ENCODE measurements around the gene PELO. TPM values are rescaled to one million over a fixed set of nuclear protein-coding genes. Genes with fewer than 3 reads are reported as not detected.

PELO gene
- polyA plus RNA-seq, 4 donors, result 27.9 to 34.6 (median 29.9) TPM

DNA sequence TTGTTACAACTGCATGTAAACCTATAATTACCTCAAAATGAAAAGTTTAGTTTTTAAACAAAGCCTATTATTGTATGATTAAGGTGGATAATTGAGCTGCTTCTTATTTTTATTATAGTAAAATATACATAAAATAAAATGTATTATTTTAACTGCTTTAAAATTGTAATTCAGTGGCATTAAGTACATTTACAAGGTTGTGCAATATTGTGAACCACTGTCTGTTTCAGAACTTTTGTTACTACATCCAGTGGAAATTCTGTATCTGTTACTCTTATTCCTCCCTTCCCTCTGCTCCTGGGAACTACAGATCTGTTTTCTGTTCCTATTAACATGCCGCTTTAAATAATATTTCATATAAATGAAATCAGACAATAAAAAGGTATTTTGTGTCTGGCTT lies 37.1 kb downstream of the PELO start:
- no peak for DNase-seq (ENCODE audit: low read depth in 4 of 4, low spot score in 3 of 4)

DNA sequence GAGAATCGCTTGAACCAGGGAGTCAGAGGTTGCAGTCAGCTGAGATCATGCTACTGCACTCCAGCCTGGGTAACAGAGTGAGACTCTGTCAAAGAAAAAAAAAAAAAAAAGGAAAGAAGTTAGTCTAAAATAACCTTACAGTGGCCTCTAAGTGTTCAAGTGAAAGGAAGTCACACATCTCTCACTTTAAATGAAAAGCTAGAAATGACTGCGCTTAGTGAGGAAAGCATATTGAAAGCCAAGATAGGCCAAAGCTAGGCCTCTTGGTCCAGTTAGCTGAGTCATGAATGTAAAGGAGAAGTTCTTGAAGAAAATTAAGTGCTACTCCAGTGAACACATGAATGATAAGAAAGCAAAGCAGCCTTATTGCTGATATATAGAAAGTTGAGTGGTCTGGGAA lies 38.1 kb downstream of the PELO start:
- DNase-seq (ENCODE audit: low read depth in 4 of 4, low spot score in 3 of 4), result no peak

DNA sequence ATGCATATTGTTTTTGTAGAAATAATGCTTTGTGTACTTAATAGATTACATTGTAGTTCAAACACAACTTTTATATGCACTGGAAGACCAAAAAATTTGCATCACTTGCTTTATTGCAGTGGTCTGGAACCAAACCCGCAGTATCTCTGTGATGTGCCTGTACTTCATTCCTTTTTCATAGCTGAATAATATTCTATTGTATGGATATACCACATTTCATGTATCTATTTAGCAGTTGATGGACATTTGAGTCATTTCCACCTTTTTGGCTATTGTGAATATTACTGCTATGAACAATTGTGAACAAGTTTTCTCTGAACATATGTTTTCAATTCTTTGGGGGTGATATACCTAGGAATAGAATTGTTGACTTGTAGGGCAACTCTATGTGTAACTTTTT lies 40.1 kb downstream of the PELO start:
- DNase-seq (ENCODE audit: low read depth in 4 of 4, low spot score in 3 of 4), result no peak

DNA sequence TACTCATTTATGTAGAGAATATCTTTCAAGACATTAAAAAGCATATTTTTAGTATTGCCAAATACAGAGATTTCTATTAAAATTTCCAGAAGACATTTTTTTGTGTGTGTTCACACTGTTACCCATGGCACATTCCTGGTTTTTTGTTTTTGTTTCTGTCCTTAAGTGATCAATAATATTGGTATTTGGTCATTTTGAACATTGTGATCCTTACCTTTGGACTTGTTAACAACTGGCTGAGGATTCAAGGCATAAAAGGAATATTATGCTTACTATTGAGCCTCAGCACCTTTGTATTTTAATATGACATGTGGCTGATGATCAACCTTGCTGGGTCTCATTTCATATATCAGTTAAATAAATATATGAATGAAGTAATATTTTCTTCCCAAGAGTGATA lies 41.9 kb downstream of the PELO start:
- no peak for DNase-seq (ENCODE audit: low read depth in 4 of 4, low spot score in 3 of 4)

DNA sequence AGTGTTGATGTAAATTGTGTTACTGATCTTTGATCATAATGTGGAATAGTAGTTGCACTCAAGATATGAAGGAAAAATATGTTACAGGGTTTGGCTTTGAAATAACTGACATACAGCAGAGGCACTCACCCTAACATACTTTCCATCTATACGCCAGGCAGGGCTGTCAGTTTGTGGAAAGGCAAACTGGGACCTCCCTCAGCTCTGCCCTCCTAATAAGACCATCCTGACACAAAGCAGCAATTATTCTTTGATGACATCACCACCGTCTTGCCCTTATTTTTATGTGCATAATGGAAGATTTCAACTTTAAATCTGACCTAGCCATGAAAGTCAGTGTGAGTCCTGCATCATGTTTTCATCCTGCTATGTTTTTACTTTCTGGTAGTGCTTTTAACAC lies 42.9 kb downstream of the PELO start:
- DNase-seq (ENCODE audit: low read depth in 4 of 4, low spot score in 3 of 4), result no peak

DNA sequence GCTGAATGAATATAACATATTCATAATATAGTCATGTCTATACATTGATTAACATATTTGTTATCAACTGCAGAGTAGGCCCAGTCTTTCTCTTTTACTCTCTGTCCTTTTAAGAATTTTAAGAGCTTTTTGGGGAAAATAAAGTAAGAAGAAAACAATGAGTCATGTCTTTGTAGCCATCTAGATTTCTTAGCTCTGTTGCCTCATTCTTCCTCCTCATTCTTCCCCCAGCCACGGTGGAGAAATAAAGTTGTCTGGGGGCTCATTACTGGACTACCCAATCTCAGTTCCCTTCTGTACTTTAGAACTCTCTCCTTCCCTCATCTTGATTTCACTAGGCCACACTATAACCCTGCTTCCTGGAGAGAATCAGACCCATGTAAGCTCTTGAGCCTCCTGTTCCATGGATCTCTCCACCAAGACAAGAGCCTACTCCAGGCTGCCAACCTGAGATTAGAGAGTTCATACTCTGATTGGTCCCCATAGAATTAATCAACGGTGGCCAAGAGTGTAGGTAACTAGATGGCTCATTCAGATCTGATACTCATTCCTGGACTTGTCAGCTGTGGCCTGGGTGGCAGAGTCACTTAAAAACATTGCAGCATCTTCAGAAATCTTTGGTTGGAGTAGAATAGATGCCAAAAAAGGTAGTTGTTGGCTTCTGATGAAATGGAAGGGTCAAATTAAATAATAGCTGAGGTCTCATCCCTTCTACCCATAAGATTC lies 44.2 kb downstream of the PELO start:
- no peak for DNase-seq (ENCODE audit: low read depth in 4 of 4, low spot score in 3 of 4)

DNA sequence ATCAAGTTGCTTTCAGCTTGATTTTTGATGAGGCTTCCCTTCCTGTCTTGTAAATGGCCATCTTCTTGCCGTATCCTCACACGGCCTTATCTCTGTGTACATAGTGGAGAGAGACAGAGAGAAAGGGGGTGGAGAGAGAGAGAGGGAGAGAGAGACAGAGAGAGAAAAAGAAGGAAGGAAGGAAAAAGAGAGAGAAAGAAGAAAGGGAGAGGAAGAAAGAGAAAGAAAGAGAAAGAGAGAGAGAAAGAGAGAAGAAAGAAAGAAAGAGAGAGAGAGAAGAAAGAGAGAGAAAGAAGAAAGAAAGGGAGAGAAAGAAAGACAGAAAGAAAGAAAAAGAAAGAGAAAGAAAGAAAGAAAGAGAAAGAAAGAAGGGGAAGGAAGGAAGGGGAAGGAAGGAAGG lies 46.6 kb downstream of the PELO start:
- DNase-seq (ENCODE audit: low read depth in 4 of 4, low spot score in 3 of 4), result no peak

DNA sequence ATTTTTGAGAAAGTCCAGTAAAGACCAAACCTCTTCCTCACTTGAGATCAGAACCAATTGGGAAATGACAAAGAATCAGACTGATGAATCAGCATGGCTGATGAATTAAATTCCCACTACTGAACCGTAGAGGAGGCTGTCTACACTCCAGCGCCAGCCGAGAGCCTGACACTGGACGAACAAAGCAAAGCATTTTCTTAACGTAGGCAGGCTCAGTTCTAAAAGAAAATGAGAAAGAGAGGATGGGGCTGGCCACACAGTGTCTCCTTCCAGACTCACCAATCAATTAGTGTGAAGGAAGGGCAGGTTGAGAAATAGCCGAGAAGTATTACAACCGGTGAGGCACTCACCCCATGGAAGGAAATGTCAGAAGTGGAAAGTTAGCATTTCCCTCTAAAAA lies 49.4 kb downstream of the PELO start:
- no peak for DNase-seq (ENCODE audit: low read depth in 4 of 4, low spot score in 3 of 4)

Other genes with a start within 250 kb of the PELO start
- 10 to 100 TPM; 47.6 to 63.5 (median 58.8) TPM for gene ITGA1, start within 50 bp of the PELO start, polyA plus RNA-seq (ENCODE audit: insufficient read length in 4 of 4)
- 10 to 100 TPM; 24.6 to 32.3 (median 29.4) TPM for gene ITGA2, start 201.4 kb downstream of the PELO start, polyA plus RNA-seq (ENCODE audit: insufficient read length in 4 of 4)

Data from right renal pelvis (tissue), 4 donors.